HS-5 (cell line): ENCODE results near the gene SAP30BP.
A peak's percentile ranks its signal among the peaks of the same experiment; 100 is the strongest.
"Not testable (repeated sequence)": the region's sequence is repeated elsewhere in the genome, so short reads cannot be mapped to it uniquely, and the experiment has no call there.

Source experiments
- DNase-seq: peaks from one replicate; pipeline ENCODE4 v3.0.0-alpha.2; 2012; ENCODE audit warnings: low read depth

The SAP30BP gene

DNA sequence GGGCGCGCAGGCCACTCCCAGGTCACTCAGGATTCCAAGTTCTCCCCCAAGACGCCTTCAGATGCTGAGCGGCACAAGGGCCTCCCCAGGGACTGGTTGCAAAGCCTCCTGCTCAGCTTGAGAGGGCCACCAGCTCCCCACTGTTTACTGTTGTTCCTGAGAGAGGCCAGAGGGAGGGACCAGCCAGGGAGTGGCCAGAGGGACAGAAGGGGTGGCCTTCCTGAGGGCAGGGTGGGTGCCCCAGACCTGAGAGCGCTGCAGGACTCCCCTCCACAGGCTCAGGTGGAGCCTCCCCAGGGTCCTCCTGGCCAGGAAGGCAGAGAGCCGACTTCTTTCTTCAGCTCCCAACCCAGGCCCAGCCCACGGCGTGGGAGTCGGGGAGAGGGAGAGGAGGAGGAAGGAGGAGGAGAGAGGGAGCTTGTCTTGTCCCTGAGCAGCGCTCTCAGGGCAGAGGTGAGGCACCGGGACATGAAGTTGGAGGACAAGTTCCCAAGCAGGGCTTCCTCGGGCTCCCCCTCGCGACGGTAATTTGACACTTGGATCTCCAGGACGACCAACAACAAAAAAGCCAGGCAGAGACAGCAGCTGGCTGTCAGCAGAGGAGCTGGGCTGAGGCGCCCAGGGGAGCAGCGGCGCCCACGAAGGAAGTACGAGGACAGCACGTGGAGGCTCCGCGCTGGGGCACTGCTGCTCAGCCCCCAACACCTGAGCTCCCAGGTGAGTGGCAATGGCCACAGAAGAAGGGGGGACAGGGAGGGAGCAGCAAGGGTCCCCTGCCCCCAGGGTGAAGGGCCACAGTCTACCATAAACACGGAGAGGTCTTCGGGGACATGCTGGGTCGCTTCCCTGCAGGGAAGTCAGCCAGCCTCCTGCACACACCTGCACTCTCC lies 33.4 kb upstream of the SAP30BP start:
- peak; percentile 41 for DNase-seq

DNA sequence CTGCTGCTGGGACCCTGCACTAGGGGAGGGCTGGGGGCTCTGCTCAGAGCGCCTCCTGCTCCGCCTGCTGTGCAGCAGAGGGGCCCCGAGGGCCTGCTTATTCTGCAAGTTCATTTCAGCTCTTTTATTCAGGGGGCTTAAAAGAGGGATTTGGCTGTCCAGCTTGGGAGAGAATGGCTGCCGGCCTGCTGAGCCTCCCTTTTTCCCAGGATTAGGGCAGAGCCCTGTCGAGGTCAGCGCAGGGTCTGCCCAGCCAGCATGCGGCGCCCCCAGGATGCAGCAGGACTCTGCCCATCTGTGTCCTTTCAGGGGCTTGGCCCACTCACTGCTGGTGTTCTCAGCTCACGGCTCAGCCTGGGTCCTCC lies 32.8 kb upstream of the SAP30BP start:
- no peak for DNase-seq

DNA sequence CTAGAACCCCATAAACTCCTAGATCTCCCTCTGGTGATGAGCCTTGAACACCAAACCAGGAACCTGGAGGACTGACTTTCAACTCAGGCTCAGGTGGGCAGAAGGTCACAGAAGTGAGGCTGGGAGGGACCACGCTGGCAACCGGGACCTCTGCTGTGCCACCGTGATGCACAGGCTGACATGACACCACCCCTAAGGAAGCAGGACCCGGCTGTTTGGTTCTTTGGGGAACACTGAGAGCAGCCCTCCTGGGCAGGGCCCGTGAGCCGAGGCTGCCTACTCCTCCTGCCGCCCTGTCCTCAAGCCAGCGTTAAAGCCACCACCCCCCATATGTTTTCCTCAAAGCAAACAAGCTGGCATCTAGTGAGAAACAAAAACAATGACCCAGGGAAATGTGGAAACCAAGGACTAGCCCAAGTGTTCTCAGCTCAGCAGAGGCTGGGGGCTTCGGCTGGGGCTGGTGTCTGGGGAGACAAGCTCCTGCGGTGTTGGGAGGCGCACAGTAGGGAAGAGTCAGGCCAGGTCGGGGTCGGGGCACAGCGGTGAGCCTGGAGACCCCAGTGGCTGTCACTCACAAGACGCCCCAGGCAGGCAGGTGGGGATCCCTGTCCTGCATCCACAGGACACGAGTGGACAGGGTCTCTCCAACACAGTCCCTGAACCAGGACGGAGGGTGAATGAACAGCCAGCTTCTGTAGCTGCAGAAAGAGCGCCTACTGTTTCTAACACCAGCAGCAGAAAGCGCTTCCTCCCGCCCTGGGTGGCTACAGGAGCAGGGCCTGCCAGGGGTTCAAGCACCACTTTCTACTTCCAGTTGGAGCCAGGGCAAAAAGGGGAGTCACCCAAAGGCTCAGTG lies 32.2 kb upstream of the SAP30BP start:
- DNase-seq: no peak

DNA sequence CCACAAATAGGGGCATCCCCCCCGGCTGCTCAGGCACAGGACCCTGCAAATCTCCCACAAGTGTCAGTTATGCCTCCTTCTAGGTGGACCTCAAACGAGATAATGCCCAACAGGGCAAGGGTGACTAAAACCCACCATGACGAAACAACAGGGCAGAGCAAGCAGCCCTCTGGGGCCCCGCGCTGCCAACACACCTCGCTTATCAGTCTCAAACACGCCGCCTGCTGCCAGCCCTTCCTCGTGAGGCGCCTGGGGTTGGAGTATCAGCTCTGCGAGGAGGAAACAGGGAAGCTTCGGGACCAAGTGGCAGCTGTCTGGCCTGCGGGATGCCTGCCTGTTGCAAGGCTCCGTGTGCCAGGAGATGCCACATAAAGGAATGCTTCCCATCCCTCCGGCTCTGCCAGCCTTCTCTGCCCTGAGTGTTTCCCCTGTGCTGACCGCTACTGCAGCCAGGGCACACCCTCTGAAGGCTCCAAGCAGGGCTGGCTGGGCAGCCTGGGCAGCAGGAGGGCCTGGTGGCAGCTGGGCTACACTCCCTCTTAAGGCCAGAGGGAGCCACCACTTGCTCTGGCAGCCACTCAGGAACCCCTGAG lies 31.4 kb upstream of the SAP30BP start:
- no peak for DNase-seq

DNA sequence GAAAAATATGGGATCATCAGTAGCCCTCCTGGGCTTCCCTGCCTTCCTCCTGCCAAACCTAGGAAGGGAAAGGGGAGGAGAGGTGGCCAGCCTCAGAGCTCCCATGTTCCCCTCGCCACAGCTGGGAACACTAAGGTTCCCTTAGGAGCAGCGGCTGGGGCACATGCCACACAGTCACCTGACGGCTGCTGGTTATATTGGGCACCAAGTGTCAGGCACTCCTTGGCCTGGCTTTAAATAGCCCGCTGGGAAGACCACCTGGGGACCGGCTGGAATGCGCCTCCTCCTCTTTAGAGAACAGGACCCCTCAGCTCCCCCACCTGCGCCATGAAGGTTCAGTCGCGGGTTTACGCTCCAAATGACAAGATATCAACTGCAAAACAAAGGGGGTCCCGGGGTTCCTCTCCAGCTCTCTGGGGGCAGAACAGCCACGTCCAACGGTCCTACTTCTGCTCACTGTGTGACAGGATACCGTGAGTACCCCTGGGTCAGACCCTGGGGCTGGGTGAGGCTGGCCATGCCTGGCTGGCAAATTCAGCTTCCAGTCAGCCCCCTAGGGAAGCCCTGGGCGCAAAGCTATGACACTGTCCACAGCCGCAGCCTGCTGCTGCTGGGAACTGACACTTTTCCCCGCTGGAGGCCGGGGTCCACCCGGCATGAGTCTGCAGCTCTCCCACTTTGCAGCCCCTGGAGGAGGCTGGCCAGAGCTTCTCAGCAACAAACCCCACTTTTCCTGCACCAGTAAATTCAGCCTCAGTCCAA lies 30.6 kb upstream of the SAP30BP start:
- no peak for DNase-seq

DNA sequence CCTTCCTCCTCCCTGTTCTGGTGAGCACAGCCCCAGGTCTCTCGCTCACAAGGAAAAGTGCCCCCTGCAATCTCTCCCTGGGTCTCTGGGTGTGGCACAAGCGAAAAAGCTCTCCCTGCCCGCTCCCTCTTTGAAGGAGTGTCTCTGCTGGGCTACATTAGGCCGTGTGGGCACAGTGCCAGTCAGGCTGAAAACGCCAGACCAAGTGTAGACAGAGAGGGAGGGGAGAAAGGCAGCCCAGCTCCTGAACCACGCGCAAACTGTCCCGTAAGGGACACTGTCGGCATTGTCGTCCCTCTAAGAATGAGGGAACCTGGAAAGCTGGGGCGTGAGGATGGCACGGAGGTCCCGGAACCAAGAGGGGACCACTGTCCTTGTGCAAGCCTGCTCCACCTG lies 30.0 kb upstream of the SAP30BP start:
- DNase-seq: no peak

DNA sequence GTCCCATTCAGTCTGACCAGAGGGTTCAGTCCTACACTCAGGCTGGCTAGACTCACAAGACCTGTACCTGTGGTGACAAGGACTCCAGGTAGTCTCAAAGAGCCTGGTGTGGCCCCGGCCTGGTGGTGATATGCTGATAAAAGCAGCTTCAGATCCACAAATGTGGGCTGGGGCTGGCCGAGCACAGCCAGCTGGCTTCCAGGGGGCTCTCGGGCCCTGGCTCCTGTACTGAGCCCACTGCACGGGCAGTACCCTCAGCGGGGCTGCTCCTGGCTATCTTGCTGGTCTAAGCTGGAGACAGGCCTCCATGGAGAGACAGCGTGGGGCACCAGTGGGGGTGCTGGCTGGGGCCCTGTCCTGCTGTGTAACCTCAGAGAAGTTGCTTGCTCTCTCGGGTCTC lies 29.6 kb upstream of the SAP30BP start:
- no peak for DNase-seq

DNA sequence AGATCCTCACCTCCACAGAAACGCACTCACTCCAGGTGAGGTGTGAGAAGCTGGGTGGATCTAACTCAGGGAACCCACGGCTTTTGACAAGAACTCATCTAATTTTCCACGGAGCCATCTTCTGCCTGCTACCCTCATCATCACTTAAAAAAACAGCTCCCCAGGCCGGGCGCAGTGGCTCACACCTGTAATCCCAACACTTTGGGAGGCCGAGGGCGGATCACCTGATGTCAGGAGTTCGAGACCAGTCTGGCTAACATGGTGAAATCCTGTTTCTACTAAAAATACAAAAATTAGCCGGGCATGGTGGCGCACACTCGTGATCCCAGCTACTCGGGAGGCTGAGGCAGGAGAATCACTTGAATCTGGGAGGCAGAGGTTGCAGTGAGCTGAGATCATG lies 29.1 kb upstream of the SAP30BP start:
- DNase-seq: not testable (repeated sequence)

DNA sequence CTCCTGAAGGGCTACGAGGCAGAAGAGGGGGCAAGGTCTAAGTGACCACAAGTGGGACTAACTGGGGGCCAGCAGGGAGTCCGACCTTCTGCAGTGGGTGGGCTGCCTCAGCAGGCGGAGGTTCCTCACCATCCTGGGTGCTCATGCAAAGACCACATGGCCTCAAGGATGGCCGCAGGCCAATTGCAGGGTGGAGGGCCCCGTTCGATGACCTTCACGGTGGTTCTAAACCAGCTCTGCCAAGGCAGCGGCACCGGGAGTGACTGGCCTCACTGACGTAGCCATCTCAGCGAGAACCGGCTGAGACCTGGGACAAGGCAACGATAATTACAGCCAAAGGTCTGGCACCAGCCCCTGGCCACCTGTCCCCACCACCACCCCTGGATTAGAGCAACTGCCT lies 28.2 kb upstream of the SAP30BP start:
- no peak for DNase-seq

DNA sequence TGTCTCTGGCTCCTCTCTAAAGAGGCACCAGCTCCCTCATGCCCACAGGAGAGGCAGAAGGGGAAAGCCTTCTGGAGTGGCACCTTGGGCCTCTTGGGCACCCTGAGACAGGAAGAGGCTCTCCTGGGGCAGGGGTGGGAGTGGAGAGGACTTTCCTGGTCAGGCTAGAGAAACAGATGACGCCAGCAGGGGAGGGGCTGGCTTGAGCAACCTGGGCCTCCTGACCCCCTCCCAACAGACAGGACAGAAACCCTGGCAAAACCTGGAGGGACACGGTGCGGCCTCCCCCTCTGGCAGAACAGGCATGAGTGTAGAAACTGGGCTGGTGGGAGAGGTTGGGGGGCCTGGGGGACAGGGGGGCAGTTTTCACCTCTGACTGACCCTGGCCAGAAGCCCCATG lies 27.8 kb upstream of the SAP30BP start:
- DNase-seq: no peak

DNA sequence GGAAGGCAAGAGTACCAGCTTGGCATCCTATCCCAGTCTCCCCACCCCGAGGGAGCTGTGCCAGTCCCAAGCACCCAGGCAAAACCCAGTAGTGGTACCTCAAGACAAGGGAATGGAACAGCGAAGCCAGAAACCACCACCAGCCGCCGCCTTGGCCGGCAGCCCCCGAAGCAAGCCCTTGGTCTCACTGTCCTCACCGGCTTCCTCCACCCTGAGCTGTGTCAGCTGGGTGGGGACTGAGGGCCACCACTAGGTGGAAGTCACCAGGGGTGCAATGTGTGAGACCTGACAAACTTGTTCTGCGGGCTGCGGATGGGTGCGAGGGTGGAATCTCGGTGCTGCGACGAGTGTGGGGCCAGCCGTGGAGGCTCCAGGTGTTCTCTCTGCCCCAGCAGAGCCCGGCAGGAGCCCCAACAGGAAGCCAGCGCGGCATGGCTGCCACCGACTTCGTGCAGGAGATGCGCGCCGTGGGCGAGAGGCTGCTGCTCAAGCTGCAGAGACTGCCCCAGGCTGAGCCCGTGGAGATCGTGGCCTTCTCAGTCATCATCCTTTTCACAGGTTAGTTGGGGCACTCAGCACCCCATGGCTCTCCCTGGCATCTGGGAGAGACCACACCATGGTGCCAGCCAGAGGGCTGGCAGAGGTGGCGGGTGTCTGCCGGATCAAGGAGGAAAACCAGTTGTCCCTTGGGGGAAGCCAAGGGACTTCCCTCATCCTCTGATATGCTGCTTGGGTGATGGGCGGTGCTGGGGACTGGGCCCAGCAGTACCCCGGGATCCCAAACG lies 27.2 kb upstream of the SAP30BP start:
- DNase-seq: no peak

DNA sequence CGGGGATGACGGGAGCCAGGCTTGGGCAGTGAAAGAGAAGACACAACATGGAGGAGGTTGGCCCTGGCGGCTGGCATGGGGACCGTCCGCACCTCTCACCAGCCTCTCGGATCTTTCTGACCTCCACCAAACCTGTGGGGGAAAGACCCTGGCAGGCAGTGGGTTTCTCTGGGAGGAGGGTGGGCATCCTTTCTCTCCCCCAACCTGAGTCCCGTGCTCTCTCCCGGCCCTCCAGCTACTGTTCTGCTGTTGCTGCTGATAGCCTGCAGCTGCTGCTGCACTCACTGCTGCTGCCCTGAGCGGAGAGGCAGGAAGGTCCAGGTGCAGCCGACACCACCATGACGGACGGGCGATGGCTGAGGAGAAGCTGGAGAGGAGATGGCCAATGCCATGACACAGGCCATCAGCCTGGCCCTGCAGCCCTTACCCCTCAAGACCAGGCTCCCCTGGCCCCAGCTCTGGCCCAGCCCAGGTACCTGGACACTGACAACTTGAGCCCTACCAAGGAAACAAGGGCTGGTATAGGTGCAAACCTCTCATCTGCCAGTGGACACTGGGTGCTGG lies 26.5 kb upstream of the SAP30BP start:
- DNase-seq: no peak

DNA sequence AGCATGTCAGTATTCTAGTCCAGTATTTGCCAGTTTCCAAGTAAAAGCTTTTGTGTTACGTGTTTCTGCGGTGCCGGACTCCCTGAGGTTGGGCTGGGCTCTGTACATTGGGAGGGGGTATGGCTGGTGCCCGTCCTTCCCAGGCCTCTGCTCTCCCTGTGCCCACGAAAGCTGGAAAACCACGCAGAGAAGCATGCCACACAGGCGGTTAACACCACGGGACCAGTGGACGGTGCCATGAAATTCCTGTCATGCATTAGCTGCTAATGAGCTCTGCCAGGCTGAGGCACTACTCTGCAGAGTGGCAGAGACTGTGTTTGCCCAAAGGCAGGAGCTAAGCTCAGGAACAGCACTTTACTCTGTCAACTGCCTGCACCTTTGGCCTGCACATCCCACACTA lies 25.8 kb upstream of the SAP30BP start:
- no peak for DNase-seq

DNA sequence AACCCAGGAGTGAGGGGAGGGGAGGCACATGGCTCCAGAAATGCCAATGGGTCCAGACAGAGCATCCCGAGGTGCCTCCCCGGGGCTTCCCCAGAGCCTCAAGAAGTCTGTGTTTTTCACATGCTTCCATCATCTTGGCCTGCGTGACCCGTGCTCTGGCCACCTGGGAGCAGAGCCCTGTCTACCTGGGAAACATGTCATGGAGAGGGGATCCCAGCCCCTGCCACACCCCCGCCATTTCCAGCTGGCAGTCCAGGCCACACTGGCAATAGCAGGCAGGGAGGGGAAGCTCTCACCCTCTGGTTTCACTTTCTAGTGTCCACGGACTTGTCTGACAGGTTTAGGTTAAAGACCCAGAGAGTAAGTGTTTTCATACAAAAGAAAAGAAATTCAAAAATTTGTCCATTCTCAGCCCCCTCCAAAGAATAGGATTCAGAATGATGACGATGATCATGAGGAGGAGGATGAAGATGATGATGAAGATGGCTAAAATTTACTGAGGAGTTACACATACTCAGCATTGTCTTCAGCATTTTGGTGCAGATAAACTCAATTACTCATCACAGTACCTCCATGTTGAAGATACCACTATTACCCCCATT lies 24.9 kb upstream of the SAP30BP start:
- no peak for DNase-seq

DNA sequence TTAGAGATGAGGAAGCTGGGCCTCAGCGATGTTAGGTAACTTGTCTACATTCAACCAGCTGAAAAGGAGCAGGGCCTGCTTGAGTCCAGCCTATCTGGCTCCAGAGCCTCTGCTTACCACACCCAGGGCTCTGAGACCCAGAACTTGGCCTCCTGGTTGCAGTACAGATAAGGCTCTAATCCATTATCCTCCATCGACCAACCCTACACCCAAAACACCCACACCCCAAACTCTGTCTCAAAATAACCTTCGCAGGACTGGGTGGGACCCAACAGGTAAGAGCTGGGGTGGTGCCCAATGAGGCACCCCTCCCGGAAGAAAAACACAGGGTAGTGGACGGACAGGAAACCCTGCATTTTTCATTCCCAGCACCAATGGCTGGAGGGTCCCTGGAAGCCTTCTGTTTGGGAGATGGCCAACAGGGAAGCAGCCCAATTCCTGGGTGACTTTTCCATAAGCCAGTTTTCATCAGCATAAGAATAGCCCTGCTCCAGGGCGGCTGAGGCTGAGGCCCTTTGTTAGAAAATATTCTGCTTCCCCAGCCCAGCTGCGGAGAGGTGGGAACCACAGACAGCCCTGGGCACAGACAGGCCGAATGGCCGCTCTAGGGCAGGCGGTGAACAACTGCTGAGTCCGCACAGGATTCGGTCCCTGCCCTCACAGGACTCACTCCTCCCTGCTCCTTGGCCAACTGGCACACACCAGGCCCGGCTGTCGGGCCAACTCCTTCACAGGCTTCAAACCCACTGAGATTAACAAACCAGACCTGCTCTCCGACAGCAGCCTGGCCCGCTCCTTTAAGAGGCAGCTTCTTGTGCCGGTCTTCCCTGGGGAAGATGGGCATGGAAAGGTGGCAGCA lies 24.1 kb upstream of the SAP30BP start:
- no peak for DNase-seq

DNA sequence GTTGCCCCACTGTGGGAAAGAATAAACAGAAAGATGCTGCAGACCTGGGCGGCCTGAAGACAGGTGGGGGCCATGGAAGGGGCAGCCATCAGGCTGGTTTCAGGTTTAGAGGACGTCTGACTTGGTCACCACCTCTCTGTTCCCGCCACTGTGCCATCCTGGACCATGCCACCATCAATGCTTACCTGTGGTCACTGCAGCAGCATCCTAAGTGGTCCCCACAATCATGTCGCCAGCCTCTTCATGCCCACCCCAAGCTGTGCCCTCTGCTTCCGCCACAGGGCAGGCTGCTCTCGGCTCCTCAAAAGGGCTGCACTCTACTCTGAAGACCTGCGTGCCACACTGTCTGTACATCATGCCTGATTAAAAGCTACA lies 23.5 kb upstream of the SAP30BP start:
- no peak for DNase-seq

DNA sequence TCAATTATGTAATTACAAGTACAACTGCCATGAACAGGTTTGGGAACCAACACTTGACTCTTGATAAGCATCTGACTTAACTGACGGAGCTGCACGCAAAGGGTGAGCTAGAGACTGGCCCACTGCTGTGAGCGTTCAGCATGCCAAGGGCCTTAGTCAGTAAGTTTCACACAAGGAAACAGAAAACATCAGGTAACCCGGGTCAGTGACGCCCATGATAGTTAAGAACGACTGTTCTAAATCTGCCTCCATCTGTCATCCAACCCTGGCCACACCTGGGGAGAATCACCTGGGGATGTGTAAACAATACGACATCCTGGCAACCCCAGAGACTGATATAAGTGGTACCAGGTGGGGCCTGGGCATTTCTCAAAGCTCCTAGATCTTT lies 21.6 kb upstream of the SAP30BP start:
- DNase-seq: no peak

DNA sequence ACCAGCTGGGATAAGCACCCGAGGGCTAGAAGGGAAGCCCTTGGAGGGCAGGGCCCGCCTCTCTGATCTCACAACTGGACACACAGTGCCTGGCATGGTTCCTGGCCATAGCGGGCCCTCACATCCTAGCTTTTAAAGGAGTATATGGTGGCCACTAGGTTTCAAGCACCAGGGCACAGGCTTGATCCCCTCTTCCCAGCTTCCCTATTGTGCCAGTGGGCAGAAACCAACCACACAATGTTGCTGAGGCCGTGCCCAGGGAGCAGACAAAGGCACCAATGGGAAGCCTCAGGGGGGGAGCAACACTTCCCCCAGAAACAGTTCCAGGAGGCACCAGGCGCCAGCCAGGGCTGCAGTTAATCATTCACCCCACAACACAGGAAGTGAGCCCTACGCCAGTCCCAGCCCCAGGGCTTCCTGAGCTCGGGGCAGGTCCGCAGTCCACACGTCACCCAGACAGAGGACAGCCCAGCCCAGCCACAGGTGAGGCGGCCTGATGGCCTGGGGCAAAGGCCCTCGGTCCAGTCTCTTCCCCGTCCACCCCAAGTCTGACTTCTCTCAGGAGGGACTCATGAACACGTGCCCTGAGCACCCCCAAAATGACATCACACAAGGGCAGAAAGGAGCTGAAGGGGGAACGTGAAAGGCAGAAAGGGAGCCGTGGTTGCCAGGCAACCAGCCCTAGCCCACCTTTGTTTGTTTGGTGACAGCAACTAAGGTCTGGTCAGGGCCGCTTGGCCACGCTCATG lies 21.1 kb upstream of the SAP30BP start:
- DNase-seq: no peak

DNA sequence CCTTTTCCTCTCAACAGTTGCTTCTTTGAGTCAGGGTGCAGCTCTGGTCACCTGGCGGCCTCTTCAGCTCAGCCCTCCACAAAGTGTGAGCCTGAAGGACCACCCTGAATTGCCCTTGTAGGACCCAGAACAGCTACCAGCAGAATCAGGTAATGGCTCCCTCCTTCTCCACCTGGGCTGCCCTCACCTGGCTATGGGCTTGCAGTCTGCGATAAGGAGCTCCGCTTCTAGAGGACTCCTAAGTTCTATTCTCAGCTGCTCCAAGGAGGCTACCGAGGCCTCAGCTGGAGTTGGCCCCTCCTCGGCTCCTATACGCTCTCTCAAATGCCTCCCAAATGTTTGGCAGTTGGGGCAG lies 20.5 kb upstream of the SAP30BP start:
- no peak for DNase-seq
